Measurements from ENCODE around the gene GSPT2.
"Not testable (repeated sequence)": the region's sequence is repeated elsewhere in the genome, so short reads cannot be mapped to it uniquely, and the experiment has no call there.

The GSPT2 gene

GRCh38 chrX:51743179-51743957, at the start of gene GSPT2:
GSPT2 (plus strand) TSS chrX:51743442; CDS start chrX:51743627, 185 bp downstream.
- peak; percentile 9 to 11 for DNase-seq (ENCODE audit: low read depth in 2 of 2)

GRCh38 chrX:51694254-51694653, 49.0 kb upstream of the GSPT2 start:
- DNase-seq (ENCODE audit: low read depth in 2 of 2): no peak

- no peak for DNase-seq (ENCODE audit: low read depth in 2 of 2)
Measured at GRCh38 chrX:51697397-51697796, 45.8 kb upstream of the GSPT2 start.

- DNase-seq (ENCODE audit: low read depth in 2 of 2): not testable (repeated sequence)
Measured at GRCh38 chrX:51710277-51711164, 32.7 kb upstream of the GSPT2 start, which contains the start of gene CENPVL1. CENPVL1 (plus strand) TSS chrX:51710512; CDS start chrX:51710512, 0 bp downstream.

- DNase-seq (ENCODE audit: low read depth in 2 of 2): not testable (repeated sequence)
Measured at GRCh38 chrX:51712943-51713647, 30.1 kb upstream of the GSPT2 start.

GRCh38 chrX:51728202-51728601, 15.0 kb upstream of the GSPT2 start:
- no peak for DNase-seq (ENCODE audit: low read depth in 2 of 2)

- DNase-seq (ENCODE audit: low read depth in 2 of 2): no peak
Measured at GRCh38 chrX:51737091-51737490, 6.2 kb upstream of the GSPT2 start.

- DNase-seq (ENCODE audit: low read depth in 2 of 2): no peak
Measured at GRCh38 chrX:51742586-51742985, 656 bp upstream of the GSPT2 start.

GRCh38 chrX:51747671-51748070, 4.4 kb downstream of the GSPT2 start:
- DNase-seq (ENCODE audit: low read depth in 2 of 2): no peak

- DNase-seq (ENCODE audit: low read depth in 2 of 2): no peak
Measured at GRCh38 chrX:51759055-51759839, 16.0 kb downstream of the GSPT2 start.

- DNase-seq (ENCODE audit: low read depth in 2 of 2): no peak
Measured at GRCh38 chrX:51760657-51761056, 17.4 kb downstream of the GSPT2 start.

- no peak for DNase-seq (ENCODE audit: low read depth in 2 of 2)
Measured at GRCh38 chrX:51766546-51766945, 23.3 kb downstream of the GSPT2 start.

GRCh38 chrX:51776851-51777250, 33.6 kb downstream of the GSPT2 start:
- DNase-seq (ENCODE audit: low read depth in 2 of 2): no peak

GRCh38 chrX:51779306-51779705, 36.1 kb downstream of the GSPT2 start:
- no peak for DNase-seq (ENCODE audit: low read depth in 2 of 2)

- no peak for DNase-seq (ENCODE audit: low read depth in 2 of 2)
Measured at GRCh38 chrX:51795136-51795535, 51.9 kb downstream of the GSPT2 start.
